ENCODE data around the gene HCN4. TPM values are rescaled to one million over a fixed set of nuclear protein-coding genes. Genes with fewer than 3 reads are reported as not detected.

The HCN4 gene
- total RNA-seq, 2 donors from 2014 or later: 0.78 to 2.0 TPM

DNA sequence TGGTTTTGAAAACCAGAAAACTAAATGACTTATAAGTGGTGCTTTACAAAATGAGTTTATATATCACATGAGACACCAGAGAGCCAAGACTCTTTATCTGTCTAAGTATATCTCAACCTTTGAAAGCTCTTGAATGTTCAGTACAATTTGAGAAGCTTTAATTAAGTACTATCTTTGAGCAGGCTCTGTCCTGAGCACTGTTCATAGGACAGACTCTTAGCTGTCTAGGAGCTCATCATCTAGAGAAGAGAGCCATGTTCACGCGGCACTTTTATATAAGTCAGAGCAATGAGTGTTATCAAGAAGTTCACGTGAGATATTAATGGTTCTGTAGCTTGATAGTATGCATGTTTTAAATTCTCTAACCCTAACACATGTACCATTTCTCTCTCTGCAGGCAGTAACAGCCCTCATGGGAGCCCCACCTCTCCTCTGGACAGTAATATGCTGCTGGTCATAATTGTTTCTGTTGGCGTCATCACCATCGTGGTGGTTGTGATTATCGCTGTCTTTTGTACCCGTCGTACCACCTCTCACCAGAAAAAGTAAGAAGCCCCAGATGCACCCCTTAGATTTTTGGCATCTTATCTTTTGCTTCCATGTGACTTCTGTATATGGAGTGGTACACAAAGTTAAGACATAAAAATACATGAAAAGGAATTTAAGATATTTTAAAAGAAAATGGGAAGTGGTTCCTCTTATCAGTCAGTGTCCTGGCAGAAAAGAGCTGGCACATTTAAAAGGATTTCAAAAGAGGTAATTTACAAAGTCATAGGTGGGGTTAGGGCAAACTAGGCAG is 86.0 kb downstream of the HCN4 start:
- ATAC-seq (no peak), DNase-seq (no peak)
- 85 to 90% methylated on average over 8 of the region's 8 CpGs for WGBS, 2 donors
- intact Hi-C loops (cut with DNase I): no loop called here
- peaks cover 0 to 8% of the 10 kb centered on the region in 2 donors for H3K36me3 ChIP-seq (replicated peaks in 1 of 2; ENCODE audit: insufficient read depth in 1 of 2, low read depth in 2 of 2)
- TF ChIP-seq, protein P1, sequence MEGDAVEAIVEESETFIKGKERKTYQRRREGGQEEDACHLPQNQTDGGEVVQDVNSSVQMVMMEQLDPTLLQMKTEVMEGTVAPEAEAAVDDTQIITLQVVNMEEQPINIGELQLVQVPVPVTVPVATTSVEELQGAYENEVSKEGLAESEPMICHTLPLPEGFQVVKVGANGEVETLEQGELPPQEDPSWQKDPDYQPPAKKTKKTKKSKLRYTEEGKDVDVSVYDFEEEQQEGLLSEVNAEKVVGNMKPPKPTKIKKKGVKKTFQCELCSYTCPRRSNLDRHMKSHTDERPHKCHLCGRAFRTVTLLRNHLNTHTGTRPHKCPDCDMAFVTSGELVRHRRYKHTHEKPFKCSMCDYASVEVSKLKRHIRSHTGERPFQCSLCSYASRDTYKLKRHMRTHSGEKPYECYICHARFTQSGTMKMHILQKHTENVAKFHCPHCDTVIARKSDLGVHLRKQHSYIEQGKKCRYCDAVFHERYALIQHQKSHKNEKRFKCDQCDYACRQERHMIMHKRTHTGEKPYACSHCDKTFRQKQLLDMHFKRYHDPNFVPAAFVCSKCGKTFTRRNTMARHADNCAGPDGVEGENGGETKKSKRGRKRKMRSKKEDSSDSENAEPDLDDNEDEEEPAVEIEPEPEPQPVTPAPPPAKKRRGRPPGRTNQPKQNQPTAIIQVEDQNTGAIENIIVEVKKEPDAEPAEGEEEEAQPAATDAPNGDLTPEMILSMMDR (IDR thresholded peaks at IDR 0.05): no peak
- TF ChIP-seq POLR2A (IDR thresholded peaks at IDR 0.05): no peak
- H3K4me1 ChIP-seq: no peaks in the 10 kb centered on the region
- no peak overlapping the region for H3K27ac ChIP-seq
- H3K4me3 ChIP-seq: no peak overlapping the region
- H3K27me3 ChIP-seq: no peaks in the 10 kb centered on the region
- no peaks in the 10 kb centered on the region for H3K9me3 ChIP-seq

DNA sequence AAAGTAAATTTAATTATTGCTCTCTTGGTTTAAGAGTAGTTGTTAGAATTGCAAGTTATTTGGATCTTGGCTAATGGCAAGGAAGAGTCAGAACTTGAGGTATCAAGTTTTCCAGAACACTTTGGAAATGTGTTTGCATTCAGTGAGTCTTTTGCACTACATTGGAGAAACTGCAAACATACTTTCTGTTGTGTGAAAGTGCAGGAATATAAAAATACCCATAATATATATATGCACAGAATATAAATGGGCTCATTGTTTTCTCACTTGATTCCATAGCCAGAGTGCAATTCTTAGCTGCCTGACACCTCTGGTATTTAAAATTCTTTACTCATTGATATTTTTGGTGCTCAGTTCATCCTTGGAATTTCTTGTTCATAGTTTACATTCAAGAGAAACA is 92.9 kb downstream of the HCN4 start:
- Histone ChIP-seq H3K4me3 (no peak overlapping the region), H3K36me3 (replicated peaks in 1 of 2; ENCODE audit: insufficient read depth in 1 of 2, low read depth in 2 of 2) (peaks cover 0 to 9% of the 10 kb centered on the region in 2 donors), H3K4me1 (no peaks in the 10 kb centered on the region), H3K27ac (no peak overlapping the region), H3K27me3 (no peaks in the 10 kb centered on the region), H3K9me3 (no peaks in the 10 kb centered on the region)
- ATAC-seq: no peak
- intact Hi-C loops (cut with DNase I): no loop called here
- TF ChIP-seq, protein P1 (IDR thresholded peaks at IDR 0.05): no peak
- no peak for TF ChIP-seq POLR2A (IDR thresholded peaks at IDR 0.05)
- no peak for DNase-seq

DNA sequence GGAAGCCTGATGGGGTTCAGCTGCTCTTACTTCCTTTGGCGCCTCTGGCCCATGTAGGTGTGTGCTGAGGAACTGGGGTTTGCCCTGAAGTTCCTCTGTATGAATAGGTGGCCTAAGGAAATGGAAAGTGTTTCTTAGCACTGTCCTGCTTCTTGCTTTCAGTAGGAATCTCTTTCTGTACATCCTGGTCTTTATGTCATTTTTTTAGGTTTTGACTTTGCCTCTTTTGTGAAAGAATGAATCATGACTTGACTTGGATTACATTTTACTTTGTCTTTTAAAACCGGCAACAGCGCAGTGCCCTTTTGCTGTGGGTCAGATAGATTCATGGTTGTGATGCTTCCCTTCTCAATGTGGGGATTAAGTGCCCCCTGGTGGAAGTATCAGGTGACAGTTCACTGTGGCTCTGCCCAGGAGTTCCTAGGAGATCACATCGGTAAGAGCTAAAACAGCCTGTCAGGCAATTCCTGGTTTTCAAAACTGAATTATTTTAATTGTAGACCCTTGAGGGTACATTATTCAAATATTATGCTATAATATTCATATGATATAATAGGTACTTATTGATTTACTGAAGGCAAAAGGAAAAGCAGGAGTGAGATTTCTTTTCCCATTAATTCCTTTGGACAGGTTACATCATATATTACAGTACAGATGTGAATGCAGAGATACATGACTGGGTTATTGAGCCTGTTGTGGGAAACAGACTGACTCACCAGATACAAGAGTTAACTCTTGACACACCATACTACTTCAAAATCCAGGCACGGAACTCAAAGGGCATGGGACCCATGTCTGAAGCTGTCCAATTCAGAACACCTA is 95.4 kb downstream of the HCN4 start:
- TF ChIP-seq, protein P1 (IDR thresholded peaks at IDR 0.05): peak; percentile 53 to 79 (median 61)
- TF ChIP-seq POLR2A (IDR thresholded peaks at IDR 0.05): no peak
- DNase-seq (peak; percentile 42 to 57 (median 52)), ATAC-seq (peak; percentile 60)
- H3K4me3 ChIP-seq: no peak overlapping the region
- WGBS, 2 donors: 36 to 37% methylated on average over 5 of the region's 5 CpGs
- H3K36me3 ChIP-seq (replicated peaks in 1 of 2; ENCODE audit: insufficient read depth in 1 of 2, low read depth in 2 of 2): peaks cover 0 to 12% of the 10 kb centered on the region in 2 donors
- H3K9me3 ChIP-seq: no peaks in the 10 kb centered on the region
- no peaks in the 10 kb centered on the region for H3K4me1 ChIP-seq
- H3K27me3 ChIP-seq: no peaks in the 10 kb centered on the region
- intact Hi-C loops (cut with DNase I): no loop called here
- no peak overlapping the region for H3K27ac ChIP-seq

DNA sequence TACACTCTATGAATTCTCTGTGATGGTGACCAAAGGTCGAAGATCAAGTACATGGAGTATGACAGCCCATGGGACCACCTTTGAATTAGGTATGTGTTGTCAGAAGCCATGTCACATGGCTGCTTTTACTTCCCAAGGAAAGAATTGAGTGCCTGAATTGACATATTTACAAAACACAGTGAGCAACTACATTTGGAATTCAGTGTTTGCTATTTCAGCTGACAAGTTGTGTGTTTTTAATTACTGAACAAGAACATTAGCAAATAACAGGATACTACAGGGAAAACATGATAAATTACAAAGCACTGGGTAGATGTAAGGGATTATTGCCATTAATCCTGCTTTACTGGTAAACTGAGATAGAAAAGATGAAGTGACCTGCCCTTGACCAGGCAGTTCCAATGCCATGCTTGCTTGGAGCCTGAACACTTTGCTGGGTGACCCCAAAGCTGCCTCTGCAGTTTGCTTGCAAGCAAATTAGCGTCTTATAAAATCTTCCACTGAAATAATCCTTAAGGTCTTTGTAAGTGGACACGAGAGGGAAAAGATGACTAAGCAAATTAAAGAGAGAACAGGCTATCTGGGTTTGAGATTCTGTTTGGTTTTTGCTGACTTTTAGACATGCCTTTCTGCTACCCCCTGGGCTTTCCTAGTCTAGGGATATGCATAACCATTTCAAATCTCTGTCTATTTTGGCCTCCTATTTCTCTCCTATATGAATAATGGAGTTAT is 98.2 kb downstream of the HCN4 start:
- ATAC-seq (no peak), DNase-seq (no peak)
- no peak for TF ChIP-seq POLR2A (IDR thresholded peaks at IDR 0.05)
- TF ChIP-seq, protein P1 (IDR thresholded peaks at IDR 0.05): no peak
- intact Hi-C loops (cut with DNase I): no loop called here
- peaks cover 0 to 11% of the 10 kb centered on the region in 2 donors for H3K36me3 ChIP-seq (replicated peaks in 1 of 2; ENCODE audit: insufficient read depth in 1 of 2, low read depth in 2 of 2)
- no peaks in the 10 kb centered on the region for H3K4me1 ChIP-seq
- H3K27me3 ChIP-seq: no peaks in the 10 kb centered on the region
- 80 to 94% methylated on average over 3 of the region's 3 CpGs for WGBS, 2 donors
- H3K4me3 ChIP-seq: no peak overlapping the region
- H3K9me3 ChIP-seq: no peaks in the 10 kb centered on the region
- H3K27ac ChIP-seq: no peak overlapping the region

Other genes with a start within 250 kb of the HCN4 start
- not detected for gene REC114, start 74.2 kb upstream of the HCN4 start, total RNA-seq